K562 (cell line): ENCODE measurements around the gene CAMSAP3.

Experiments
- HNRNPL ChIP-seq: fragments of 200-400 bp; formaldehyde crosslinking; IDR thresholded peaks from 2 replicates; pipeline ENCODE4 v1.6.1; 2017; ENCODE audit warnings: low read depth, mild to moderate bottlenecking, low read length
- JUN ChIP-seq, 2 experiments: sonication (generic) in 1 of 2; formaldehyde crosslinking in 1 of 2; IDR thresholded peaks; 2 replicates each; pipeline versions ENCODE4 v1.6.1 to v1.8.0; 2012 to 2022; ENCODE audit warnings: borderline replicate concordance in 2 of 2, mild to moderate bottlenecking in 2 of 2, improper control_type of control experiment in 1 of 2, low read depth in 1 of 2, low read length in 1 of 2, missing genetic modification reagents in 1 of 2
- NCOR1 ChIP-seq: fragments of 450-650 bp; IDR thresholded peaks from 2 replicates; pipeline ENCODE4 v1.6.1; 2016; ENCODE audit warnings: mild to moderate bottlenecking, moderate library complexity
- POLR2A ChIP-seq: fragments of 450-650 bp; conservative IDR thresholded peaks from 2 replicates; pipeline ENCODE4 v1.6.1; 2016
- TAF1 ChIP-seq: IDR thresholded peaks from 2 replicates; pipeline ENCODE4 v1.6.1; 2011; ENCODE audit warnings: mild to moderate bottlenecking, low read length, moderate library complexity; ENCODE audit not compliant: insufficient read depth, control insufficient read depth, severe bottlenecking; ENCODE audit errors: extremely low read depth
- TBP ChIP-seq: optimal IDR thresholded peaks from 2 replicates; pipeline ENCODE3; 2011; ENCODE audit warnings: low read depth, low read length, improper control_type of control experiment

DNA sequence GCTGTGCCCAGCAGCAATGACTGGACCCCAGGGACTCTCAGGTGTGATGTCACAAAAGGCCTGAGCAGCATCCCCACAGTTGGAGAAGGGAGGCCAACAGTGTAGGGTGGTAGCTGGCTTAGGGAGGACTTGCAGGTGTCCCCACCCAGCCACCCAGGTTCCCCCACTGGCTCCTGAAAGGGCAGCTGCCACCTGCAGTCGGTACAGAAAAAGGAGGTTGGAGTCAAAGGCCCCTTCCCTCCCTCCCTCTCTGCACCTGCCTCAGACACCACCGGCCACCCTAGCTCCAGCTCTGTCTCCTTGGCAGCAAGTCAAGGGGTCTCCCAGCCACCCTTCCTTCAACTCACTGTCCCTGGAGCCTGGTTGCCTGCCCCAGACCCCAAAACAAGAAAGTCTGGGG, 38.0 kb downstream of the CAMSAP3 start, which contains the start of gene PCP2:
- no peak for TF ChIP-seq HNRNPL
- no peak for TF ChIP-seq POLR2A
- no peak for TF ChIP-seq TBP
- no peak for TF ChIP-seq JUN (IDR thresholded peaks at IDR 0.05; ENCODE audit: borderline replicate concordance, low read depth, low read length)
- TF ChIP-seq JUN (CRISPR knock-in tag; IDR thresholded peaks at IDR 0.05; ENCODE audit: borderline replicate concordance), result no peak
- no peak for TF ChIP-seq TAF1
- TF ChIP-seq NCOR1, result no peak
